Frontal cortex (tissue), 4 donors: ENCODE data around the gene SNTG2. TPM values are rescaled to one million over a fixed set of nuclear protein-coding genes. Genes with fewer than 3 reads are reported as not detected.

Experiments used
- DNase-seq, 2 donors: peaks; one replicate each; pipeline ENCODE4 v3.0.0; 2012; ENCODE audit warnings: low spot score in 2 of 2
- FAIRE-seq: peaks from 2 replicates; lab custom pipeline; 2012; peaks lifted over from hg19 to GRCh38; lab: Jason Lieb, UNC
- total RNA-seq: library from RNA; depleted of rRNA; stranded (reverse); fragments of >200 nt; gene quantifications from one replicate; pipeline ENCODE4 v1.2.3, GENCODE V29; 2014
- donor health status: control.
- donor health status: control.
- donor health status: control.

Gene SNTG2
- total RNA-seq, 1 donor from 2014 or later = 4.5 TPM

- DNase-seq (no peak), FAIRE-seq (no peak)
Measured at GRCh38 chr2:1041012-1041805, 90.6 kb downstream of the SNTG2 start.

- DNase-seq (no peak), FAIRE-seq (no peak)
Measured at GRCh38 chr2:1045109-1045508, 94.5 kb downstream of the SNTG2 start.

- no peak for DNase-seq
- FAIRE-seq = no peak
Measured at GRCh38 chr2:1046067-1046466, 95.4 kb downstream of the SNTG2 start.

GRCh38 chr2:1047485-1047884, 96.8 kb downstream of the SNTG2 start:
- FAIRE-seq = no peak
- no peak for DNase-seq

- no peak for FAIRE-seq
- no peak for DNase-seq
Measured at GRCh38 chr2:1049691-1050090, 99.0 kb downstream of the SNTG2 start.

- FAIRE-seq (no peak), DNase-seq (no peak)
Measured at GRCh38 chr2:1051075-1051474, 100.4 kb downstream of the SNTG2 start.

- no peak for FAIRE-seq
- no peak for DNase-seq
Measured at GRCh38 chr2:1052771-1053191, 102.1 kb downstream of the SNTG2 start.

GRCh38 chr2:1053786-1054185, 103.1 kb downstream of the SNTG2 start:
- DNase-seq (no peak), FAIRE-seq (no peak)

GRCh38 chr2:1054399-1054798, 103.8 kb downstream of the SNTG2 start:
- DNase-seq (no peak), FAIRE-seq (no peak)

- FAIRE-seq (no peak), DNase-seq (no peak)
Measured at GRCh38 chr2:1055014-1055595, 104.5 kb downstream of the SNTG2 start.

GRCh38 chr2:1060372-1060771, 109.7 kb downstream of the SNTG2 start:
- FAIRE-seq (no peak), DNase-seq (no peak)

GRCh38 chr2:1060987-1061386, 110.3 kb downstream of the SNTG2 start:
- no peak for DNase-seq
- no peak for FAIRE-seq

- FAIRE-seq = no peak
- DNase-seq = no peak
Measured at GRCh38 chr2:1068241-1068640, 117.6 kb downstream of the SNTG2 start.

GRCh38 chr2:1068822-1069221, 118.2 kb downstream of the SNTG2 start:
- no peak for FAIRE-seq

GRCh38 chr2:1069847-1070246, 119.2 kb downstream of the SNTG2 start:
- FAIRE-seq = no peak
- no peak for DNase-seq

More at GRCh38 chr2:1068822-1069221, 118.2 kb downstream of the SNTG2 start:
- no peak for DNase-seq

GRCh38 chr2:1070601-1071000, 120.0 kb downstream of the SNTG2 start:
- FAIRE-seq (no peak), DNase-seq (no peak)

- DNase-seq (no peak), FAIRE-seq (no peak)
Measured at GRCh38 chr2:1071650-1072049, 121.0 kb downstream of the SNTG2 start.

GRCh38 chr2:1072250-1072649, 121.6 kb downstream of the SNTG2 start:
- FAIRE-seq = no peak
- no peak for DNase-seq

- FAIRE-seq = no peak
- DNase-seq = no peak
Measured at GRCh38 chr2:1077911-1078310, 127.3 kb downstream of the SNTG2 start.

GRCh38 chr2:1078326-1078725, 127.7 kb downstream of the SNTG2 start:
- FAIRE-seq (no peak), DNase-seq (no peak)

- FAIRE-seq (no peak), DNase-seq (no peak)
Measured at GRCh38 chr2:1079873-1080799, 129.5 kb downstream of the SNTG2 start.
